H9 (cell line): Measurements from ENCODE around the gene GLYATL2. TPM values are rescaled to one million over a fixed set of nuclear protein-coding genes. Genes with fewer than 3 reads are reported as not detected.

ENCODE experiments used
- DNase-seq: peaks from one replicate; pipeline ENCODE4 v3.0.0-alpha.2; 2017
- H2AFZ ChIP-seq: one replicate; pipeline ENCODE4 v1.6.1; 2013; ENCODE audit warnings: mild to moderate bottlenecking, low read length, control low read depth, moderate library complexity
- H2AK5ac ChIP-seq: 2 replicates; pipeline ENCODE4 v1.6.1; 2013; ENCODE audit warnings: low read length, control low read depth, mixed read lengths; ENCODE audit not compliant: insufficient read length
- H2BK120ac ChIP-seq: one replicate; pipeline ENCODE4 v1.6.1; 2013; ENCODE audit warnings: low read depth, mild to moderate bottlenecking, low read length, control low read depth, inconsistent platforms; ENCODE audit not compliant: poor library complexity, severe bottlenecking
- H2BK12ac ChIP-seq: 2 replicates; pipeline ENCODE4 v1.6.1; 2013; ENCODE audit warnings: low read length, control low read depth, mixed read lengths, low read depth; ENCODE audit not compliant: insufficient read length
- H2BK15ac ChIP-seq: 2 replicates; pipeline ENCODE4 v1.6.1; 2013; ENCODE audit warnings: low read depth, low read length, control low read depth
- H2BK20ac ChIP-seq: one replicate; pipeline ENCODE4 v1.6.1; 2013; ENCODE audit warnings: low read depth, mild to moderate bottlenecking, low read length, control low read depth, inconsistent platforms; ENCODE audit not compliant: poor library complexity, severe bottlenecking
- H2BK5ac ChIP-seq: 2 replicates; pipeline ENCODE4 v1.6.1; 2013; ENCODE audit warnings: low read length, control low read depth, mixed read lengths; ENCODE audit not compliant: insufficient read length
- H3K14ac ChIP-seq: 2 replicates; pipeline ENCODE4 v1.6.1; 2013; ENCODE audit warnings: low read length, control low read depth; ENCODE audit not compliant: insufficient read depth
- H3K18ac ChIP-seq: 2 replicates; pipeline ENCODE4 v1.6.1; 2013; ENCODE audit warnings: low read depth, mild to moderate bottlenecking, mixed read lengths, low read length, control low read depth; ENCODE audit not compliant: insufficient read length
- H3K23ac ChIP-seq: 2 replicates; pipeline ENCODE4 v1.6.1; 2013; ENCODE audit warnings: low read length, control low read depth, mixed read lengths, low read depth; ENCODE audit not compliant: insufficient read length
- H3K23me2 ChIP-seq: 2 replicates; pipeline ENCODE4 v1.6.1; 2013; ENCODE audit warnings: low read depth, mild to moderate bottlenecking, mixed read lengths, low read length, control low read depth; ENCODE audit not compliant: insufficient read length, poor library complexity, severe bottlenecking
- H3K27ac ChIP-seq: 2 replicates; pipeline ENCODE4 v1.5.1; 2013; ENCODE audit warnings: low read length, control low read depth, mixed read lengths, low read depth; ENCODE audit not compliant: insufficient read length
- H3K27me3 ChIP-seq: 2 replicates; pipeline ENCODE4 v1.6.1; 2013; ENCODE audit warnings: low read length, control low read depth, inconsistent platforms; ENCODE audit not compliant: insufficient read depth
- H3K4ac ChIP-seq: 2 replicates; pipeline ENCODE4 v1.6.1; 2013; ENCODE audit warnings: low read depth, mild to moderate bottlenecking, control low read depth, inconsistent platforms, low read length, moderate library complexity
- H3K4me1 ChIP-seq: 2 replicates; pipeline ENCODE4 v1.6.1; 2013; ENCODE audit warnings: low read length, control low read depth, inconsistent platforms; ENCODE audit not compliant: insufficient read depth
- H3K4me2 ChIP-seq: 2 replicates; pipeline ENCODE4 v1.6.1; 2013; ENCODE audit warnings: low read length, control low read depth, mixed read lengths; ENCODE audit not compliant: insufficient read length, insufficient read depth
- H3K56ac ChIP-seq: 2 replicates; pipeline ENCODE4 v1.6.1; 2013; ENCODE audit warnings: low read depth, mild to moderate bottlenecking, mixed read lengths, low read length, control low read depth; ENCODE audit not compliant: insufficient read length
- H3K79me1 ChIP-seq: 2 replicates; pipeline ENCODE4 v1.6.1; 2013; ENCODE audit warnings: low read depth, mild to moderate bottlenecking, moderate library complexity, low read length, control low read depth, inconsistent platforms; ENCODE audit not compliant: insufficient read depth, poor library complexity, severe bottlenecking
- H3K79me2 ChIP-seq: 2 replicates; pipeline ENCODE4 v1.6.1; 2013; ENCODE audit warnings: low read length, control low read depth, inconsistent platforms; ENCODE audit not compliant: insufficient read depth
- H3K9ac ChIP-seq: 2 replicates; pipeline ENCODE4 v1.6.1; 2013; ENCODE audit warnings: low read length, control low read depth, mixed read lengths; ENCODE audit not compliant: insufficient read length; ENCODE audit errors: extremely low read depth
- H3K9me3 ChIP-seq: one replicate; pipeline ENCODE4 v1.6.1; 2013; ENCODE audit warnings: low read depth, low read length, inconsistent platforms; ENCODE audit not compliant: control insufficient read depth
- H3T11ph ChIP-seq: one replicate; pipeline ENCODE4 v1.6.1; 2013; ENCODE audit warnings: mild to moderate bottlenecking, low read length, control low read depth, inconsistent platforms
- H4K20me1 ChIP-seq: one replicate; pipeline ENCODE4 v1.6.1; 2013; ENCODE audit not compliant: control insufficient read depth, insufficient read length, insufficient read depth
- H4K5ac ChIP-seq: 2 replicates; pipeline ENCODE4 v1.6.1; 2013; ENCODE audit warnings: low read depth, mild to moderate bottlenecking, mixed read lengths, low read length, control low read depth; ENCODE audit not compliant: insufficient read length
- H4K8ac ChIP-seq: replicated peaks from 2 replicates; pipeline ENCODE4 v1.6.1; 2013; ENCODE audit warnings: low read length, control low read depth, mixed read lengths, low read depth; ENCODE audit not compliant: insufficient read length
- H4K91ac ChIP-seq: 2 replicates; pipeline ENCODE4 v1.6.1; 2013; ENCODE audit warnings: low read depth, mild to moderate bottlenecking, moderate library complexity, mixed read lengths, low read length, control low read depth; ENCODE audit not compliant: insufficient read length
- H3K27ac Mint-ChIP-seq, 3 experiments: 2 replicates in 2 of 3; 3 replicates in 1 of 3; pipeline ENCODE4 v1.8.0; 2020 to 2021; ENCODE audit warnings: mixed read lengths in 3 of 3, mild to moderate bottlenecking in 1 of 3, moderate library complexity in 1 of 3
- H3K27me3 Mint-ChIP-seq: 2 replicates; pipeline ENCODE4 v1.8.0; 2021; ENCODE audit warnings: low read depth, mild to moderate bottlenecking, moderate library complexity, mixed read lengths
- H3K36me3 Mint-ChIP-seq, 3 experiments: 2 replicates in 2 of 3; 3 replicates in 1 of 3; pipeline ENCODE4 v1.8.0; 2020 to 2021; ENCODE audit warnings: low read depth in 3 of 3, mixed read lengths in 3 of 3; ENCODE audit not compliant: insufficient read depth in 1 of 3
- H3K4me1 Mint-ChIP-seq, 2 experiments: 2 replicates each; pipeline ENCODE4 v1.8.0; 2020; ENCODE audit warnings: mixed read lengths in 2 of 2
- H3K4me3 Mint-ChIP-seq, 2 experiments: 2 replicates in 1 of 2; 3 replicates in 1 of 2; pipeline ENCODE4 v1.8.0; 2020 to 2021; ENCODE audit warnings: mild to moderate bottlenecking in 2 of 2, mixed read lengths in 2 of 2, moderate library complexity in 1 of 2
- H3K9me3 Mint-ChIP-seq, 2 experiments: 2 replicates in 1 of 2; 3 replicates in 1 of 2; pipeline ENCODE4 v1.8.0; 2020; ENCODE audit warnings: mild to moderate bottlenecking in 2 of 2, mixed read lengths in 2 of 2, moderate library complexity in 1 of 2
- WGBS: extraction: QIAGEN DNeasy Blood & Tissue Kit; methylation state at CpG from one replicate; pipeline ENCODE4 v1.1.7; 2013; ENCODE audit warnings: missing lambda C conversion rate, low lambda C conversion rate, mixed read lengths; ENCODE audit not compliant: insufficient read length; ENCODE audit errors: extremely low coverage; 5-methylcytosine and 5-hydroxymethylcytosine counted together
- total RNA-seq: library from RNA; stranded (reverse); gene quantifications from 2 replicates; pipeline ENCODE4 v1.2.1, GENCODE V29; 2021
- TF ChIP-seq, protein P1 (sequence below): fragments of 200-600 bp; sonication (generic); conservative IDR thresholded peaks from 3 replicates; pipeline ENCODE4 v1.8.0; 2021; ENCODE audit warnings: antibody characterized with exemption, mild to moderate bottlenecking

Gene GLYATL2
- total RNA-seq, 1 experiment from 2014 or later, result not detected

- Histone ChIP-seq H4K5ac (no peak overlapping the region), H3K23me2 (no peaks in the 10 kb centered on the region), H2BK12ac (no peak overlapping the region), H2BK20ac (no peak overlapping the region), H3K9ac (no peak overlapping the region), H2AK5ac (no peak overlapping the region), H2BK120ac (no peak overlapping the region), H4K8ac (no peak overlapping the region), H4K20me1 (no peaks in the 10 kb centered on the region), H3K4me2 (no peak overlapping the region), H4K91ac (no peak overlapping the region), H3K4me1 (no peaks in the 10 kb centered on the region), H3K79me1 (no peaks in the 10 kb centered on the region), H3K27ac (no peak overlapping the region), H3K27me3 (no peaks in the 10 kb centered on the region), H3K4ac (no peak overlapping the region), H2BK5ac (no peak overlapping the region), H3K9me3 (peaks cover 19% of the 10 kb centered on the region), H3K56ac (no peak overlapping the region), H3T11ph (no peak overlapping the region), H3K79me2 (no peaks in the 10 kb centered on the region), H3K18ac (no peak overlapping the region), H3K23ac (no peak overlapping the region), H3K14ac (no peak overlapping the region), H2AFZ (no peak overlapping the region), H2BK15ac (no peak overlapping the region)
- no peak overlapping the region for H3K27ac Mint-ChIP-seq
- peaks cover 0 to 13% (median 2%) of the 10 kb centered on the region in 3 experiments; a peak in 5 of 7 replicates for H3K36me3 Mint-ChIP-seq
- TF ChIP-seq, protein P1, sequence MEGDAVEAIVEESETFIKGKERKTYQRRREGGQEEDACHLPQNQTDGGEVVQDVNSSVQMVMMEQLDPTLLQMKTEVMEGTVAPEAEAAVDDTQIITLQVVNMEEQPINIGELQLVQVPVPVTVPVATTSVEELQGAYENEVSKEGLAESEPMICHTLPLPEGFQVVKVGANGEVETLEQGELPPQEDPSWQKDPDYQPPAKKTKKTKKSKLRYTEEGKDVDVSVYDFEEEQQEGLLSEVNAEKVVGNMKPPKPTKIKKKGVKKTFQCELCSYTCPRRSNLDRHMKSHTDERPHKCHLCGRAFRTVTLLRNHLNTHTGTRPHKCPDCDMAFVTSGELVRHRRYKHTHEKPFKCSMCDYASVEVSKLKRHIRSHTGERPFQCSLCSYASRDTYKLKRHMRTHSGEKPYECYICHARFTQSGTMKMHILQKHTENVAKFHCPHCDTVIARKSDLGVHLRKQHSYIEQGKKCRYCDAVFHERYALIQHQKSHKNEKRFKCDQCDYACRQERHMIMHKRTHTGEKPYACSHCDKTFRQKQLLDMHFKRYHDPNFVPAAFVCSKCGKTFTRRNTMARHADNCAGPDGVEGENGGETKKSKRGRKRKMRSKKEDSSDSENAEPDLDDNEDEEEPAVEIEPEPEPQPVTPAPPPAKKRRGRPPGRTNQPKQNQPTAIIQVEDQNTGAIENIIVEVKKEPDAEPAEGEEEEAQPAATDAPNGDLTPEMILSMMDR, result no peak
- H3K4me3 Mint-ChIP-seq, result no peak overlapping the region
- H3K4me1 Mint-ChIP-seq, result no peaks in the 10 kb centered on the region
- peaks cover 70 to 85% of the 10 kb centered on the region in 2 experiments for H3K9me3 Mint-ChIP-seq
- peaks cover 5% of the 10 kb centered on the region for H3K27me3 Mint-ChIP-seq
- no CpG with 5 or more reads among the region's 3 CpGs for WGBS
- DNase-seq, result no peak
These were observed 57.8 kb downstream of the GLYATL2 start for GRCh38 chr11:58786693-58787092.
